ENCODE data around the gene CLIC1.

GRCh38 chr6:31734821-31735406 lies 1.4 kb downstream of the CLIC1 start:
- TF ChIP-seq SIN3A (IDR thresholded peaks at IDR 0.05; ENCODE audit: borderline replicate concordance, insufficient read depth, low read length) (peak; percentile 98; the same call in 1 of the 2 replicates), REST (IDR thresholded peaks at IDR 0.05; ENCODE audit: insufficient read depth in 1 of 2, low read depth in 2 of 2, low read length in 2 of 2) (no peak), POLR2AphosphoS5 (IDR thresholded peaks at IDR 0.05; ENCODE audit: low read depth, low read length) (peak; percentile 36)
